HepG2 (cell line): Measurements from ENCODE around the gene NME4. TPM values are rescaled to one million over a fixed set of nuclear protein-coding genes. Genes with fewer than 3 reads are reported as not detected.

Experiments used
- AGO2 ChIP-seq: fragments of 200-400 bp; formaldehyde crosslinking; optimal IDR thresholded peaks from 2 replicates; pipeline ENCODE3; 2017; ENCODE audit warnings: mild to moderate bottlenecking, low read depth, low read length, moderate library complexity
- ARNT2 ChIP-seq: sonication (generic); formaldehyde crosslinking; IDR thresholded peaks from 2 replicates; pipeline ENCODE4 v1.8.0; 2022; ENCODE audit warnings: mild to moderate bottlenecking, low read depth, missing genetic modification reagents, moderate library complexity
- CENPX ChIP-seq: sonication (generic); formaldehyde crosslinking; IDR thresholded peaks from 2 replicates; pipeline ENCODE4 v1.9.0; 2021; ENCODE audit warnings: mild to moderate bottlenecking, missing genetic modification reagents, moderate library complexity
- FOSL2 ChIP-seq: sonication (generic); formaldehyde crosslinking; IDR thresholded peaks from 2 replicates; pipeline ENCODE4 v1.4.0; 2020; ENCODE audit warnings: missing genetic modification reagents
- GABPB1 ChIP-seq: IDR thresholded peaks from 2 replicates; pipeline ENCODE4 v1.6.1; 2016; ENCODE audit warnings: mild to moderate bottlenecking, missing genetic modification reagents, moderate library complexity, missing compliant biosample characterization
- HDAC1 ChIP-seq: sonication (generic); formaldehyde crosslinking; IDR thresholded peaks from 2 replicates; pipeline ENCODE4 v1.5.1; 2020; ENCODE audit warnings: mild to moderate bottlenecking, missing genetic modification reagents
- ISL2 ChIP-seq: sonication (generic); formaldehyde crosslinking; IDR thresholded peaks from 2 replicates; pipeline ENCODE4 v1.5.0; 2020; ENCODE audit warnings: missing genetic modification reagents
- KLF15 ChIP-seq: sonication (generic); formaldehyde crosslinking; IDR thresholded peaks from 2 replicates; pipeline ENCODE4 v1.8.1; 2023; ENCODE audit warnings: borderline replicate concordance, mild to moderate bottlenecking, inconsistent platforms, missing genetic modification reagents, mixed read lengths
- LCORL ChIP-seq, 2 experiments: fragments of 450-650 bp in 1 of 2; sonication (generic) in 1 of 2; formaldehyde crosslinking in 1 of 2; IDR thresholded peaks; 2 replicates each; pipeline versions ENCODE4 v1.5.0 to v1.6.1; 2017 to 2020; ENCODE audit warnings: antibody characterized with exemption in 1 of 2, missing genetic modification reagents in 1 of 2
- MNT ChIP-seq: fragments of 450-650 bp; IDR thresholded peaks from 2 replicates; pipeline ENCODE4 v1.6.1; 2016
- MYC ChIP-seq: sonication (generic); formaldehyde crosslinking; IDR thresholded peaks from 2 replicates; pipeline ENCODE4 v1.9.0; 2021; ENCODE audit warnings: missing genetic modification reagents, borderline replicate concordance
- POLR2A ChIP-seq, 2 experiments: IDR thresholded peaks; 2 replicates each; pipeline ENCODE4 v1.6.1; 2011; ENCODE audit warnings: low read depth in 2 of 2, low read length in 2 of 2, mild to moderate bottlenecking in 1 of 2, moderate library complexity in 1 of 2; ENCODE audit not compliant: insufficient read depth in 1 of 2
- POLR2G ChIP-seq: fragments of 200-400 bp; formaldehyde crosslinking; IDR thresholded peaks from 2 replicates; pipeline ENCODE4 v1.6.1; 2018; ENCODE audit warnings: mild to moderate bottlenecking, low read depth, low read length, moderate library complexity
- RAD21 ChIP-seq: fragments of 450-650 bp; formaldehyde crosslinking; IDR thresholded peaks from 2 replicates; pipeline ENCODE4 v1.5.0; 2020; ENCODE audit warnings: mild to moderate bottlenecking
- RBFOX2 ChIP-seq: fragments of 200-400 bp; formaldehyde crosslinking; IDR thresholded peaks from 2 replicates; pipeline ENCODE4 v1.6.1; 2017; ENCODE audit warnings: low read depth, mild to moderate bottlenecking, low read length
- SAP130 ChIP-seq: IDR thresholded peaks from 2 replicates; pipeline ENCODE4 v1.6.1; 2016; ENCODE audit warnings: low read depth
- TEAD3 ChIP-seq: optimal IDR thresholded peaks from 2 replicates; pipeline ENCODE3; 2016; ENCODE audit warnings: borderline replicate concordance
- ZFP90 ChIP-seq: sonication (generic); formaldehyde crosslinking; IDR thresholded peaks from 2 replicates; pipeline ENCODE4 v1.8.0; 2022; ENCODE audit warnings: missing genetic modification reagents, mild to moderate bottlenecking, inconsistent platforms, borderline replicate concordance
- ZFX ChIP-seq: sonication (generic); formaldehyde crosslinking; IDR thresholded peaks from 2 replicates; pipeline ENCODE4 v1.4.0; 2020; ENCODE audit warnings: mild to moderate bottlenecking, low read depth, missing genetic modification reagents, moderate library complexity
- ZNF138 ChIP-seq: sonication (generic); formaldehyde crosslinking; IDR thresholded peaks from 2 replicates; pipeline ENCODE4 v1.5.0; 2020; ENCODE audit warnings: mild to moderate bottlenecking, low read depth, missing genetic modification reagents
- ZNF687 ChIP-seq: sonication (generic); formaldehyde crosslinking; IDR thresholded peaks from 2 replicates; pipeline ENCODE4 v1.5.1; 2020; ENCODE audit warnings: mild to moderate bottlenecking, missing genetic modification reagents, moderate library complexity
- ZNF768 ChIP-seq: sonication (generic); formaldehyde crosslinking; IDR thresholded peaks from 2 replicates; pipeline ENCODE4 v1.4.0; 2020; ENCODE audit warnings: missing genetic modification reagents
- ZSCAN20 ChIP-seq: sonication (generic); formaldehyde crosslinking; IDR thresholded peaks from 2 replicates; pipeline ENCODE4 v1.4.0; 2020; ENCODE audit warnings: missing genetic modification reagents, mild to moderate bottlenecking, borderline replicate concordance
- polyA plus RNA-seq, 8 experiments: library from polyadenylated mRNA; depleted of rRNA in 3 of 8; stranded (reverse) in 7 of 8; unstranded in 1 of 8; fragments of >200 nt; fragmentation: Illumina TruSeq in 4 of 8; extraction: Trizol in 4 of 8; gene quantifications; 2 replicates each; pipeline versions ENCODE4 v1.2.1 to v1.2.3, GENCODE V29; 2011 to 2016; ENCODE audit warnings: low read depth in 4 of 8, missing spikeins in 1 of 8, mixed read lengths in 1 of 8; ENCODE audit not compliant: insufficient read depth in 1 of 8
- total RNA-seq, 5 experiments: library from RNA; depleted of rRNA; stranded (reverse); fragments of >200 nt; fragmentation: Illumina TruSeq; extraction: Trizol; gene quantifications; 2 replicates each; pipeline ENCODE4 v1.2.3, GENCODE V29; 2016; ENCODE audit warnings: low read depth in 1 of 5

NME4 gene
- total and polyA plus RNA-seq, 2 of the 13 experiments (the other 11 are each of a cell fraction or from before 2014, with no cell fraction given): 121 to 263 TPM

GRCh38 chr16:351804-352520 is 45.0 kb upstream of the NME4 start (continued):
- TF ChIP-seq MNT (no peak), CENPX (CRISPR knock-in tag) (no peak), ARNT2 (CRISPR knock-in tag) (peak; percentile 16; the same call in 1 of the 2 replicates), HDAC1 (CRISPR knock-in tag) (peak; percentile 24; the same call in 1 of the 2 replicates), ZNF768 (CRISPR knock-in tag) (0 out of 2 replicates have a peak, but pooled peaks have one; percentile 37), ZNF687 (CRISPR knock-in tag) (peak; percentile 77), FOSL2 (CRISPR knock-in tag) (no peak), ISL2 (no peak), POLR2A (IDR thresholded peaks at IDR 0.05; ENCODE audit: insufficient read depth in 1 of 2, low read depth in 2 of 2, low read length in 2 of 2) (0 out of 4 replicates have a peak, but pooled peaks have one; percentile 15 to 25), ZFP90 (no peak), POLR2G (0 out of 2 replicates have a peak, but pooled peaks have one; percentile 24), GABPB1 (CRISPR knock-in tag) (0 out of 2 replicates have a peak, but pooled peaks have one; percentile 26), ZFX (0 out of 2 replicates have a peak, but pooled peaks have one; percentile 28), TEAD3 (CRISPR knock-in tag) (peak; percentile 21), RBFOX2 (peak; percentile 61), ZSCAN20 (CRISPR knock-in tag) (peak; percentile 52; the same call in 1 of the 2 replicates), ZNF138 (no peak), SAP130 (CRISPR knock-in tag) (peak; percentile 40), RAD21 (CRISPR knock-in tag) (0 out of 2 replicates have a peak, but pooled peaks have one; percentile 40), LCORL (IDR thresholded peaks at IDR 0.05) (no peak), LCORL (CRISPR knock-in tag; IDR thresholded peaks at IDR 0.05) (no peak), MYC (CRISPR knock-in tag) (peak; percentile 59; the same call in 1 of the 2 replicates), KLF15 (CRISPR knock-in tag) (no peak), AGO2 (peak; percentile 35)
